ENCODE results near the gene PTX4. TPM values are rescaled to one million over a fixed set of nuclear protein-coding genes. Genes with fewer than 3 reads are reported as not detected.

Gene PTX4
- polyA plus RNA-seq, 1 donor (not counting 4 experiments of a cell fraction or from before 2014, with no cell fraction given): not detected

- no peak for TF ChIP-seq EZH2 (IDR thresholded peaks at IDR 0.05; ENCODE audit: low read length)
- TF ChIP-seq CTCF (optimal IDR thresholded peaks at IDR 0.05 in 1 of 3, IDR thresholded peaks at IDR 0.05 in 1 of 3, conservative IDR thresholded peaks at IDR 0.05 in 1 of 3; ENCODE audit: extremely low read depth in 1 of 3, insufficient read depth in 2 of 3, low read length in 3 of 3): no peak
- H4K20me1 ChIP-seq (ENCODE audit: control insufficient read depth, extremely low read depth, insufficient read depth, low read length): no peaks in the 10 kb centered on the region
- no peaks in the 10 kb centered on the region for H3K79me2 ChIP-seq (ENCODE audit: control insufficient read depth, insufficient read depth, low read length)
- no peak overlapping the region for H3K4me3 ChIP-seq (ENCODE audit: control insufficient read depth in 2 of 3, extremely low read depth in 1 of 3, insufficient read depth in 2 of 3, low read depth in 1 of 3, low read length in 3 of 3)
- no peak overlapping the region for H3K27ac ChIP-seq (ENCODE audit: control insufficient read depth, insufficient read depth, low read length)
- dilution Hi-C loops (cut with MboI; ENCODE audit: extremely low pct_ligation_motif_present, low sequenced_read_pairs): no loop called here
- peaks cover 0 to 8% of the 10 kb centered on the region in 2 experiments for H3K36me3 ChIP-seq (ENCODE audit: control insufficient read depth in 2 of 2, extremely low read depth in 1 of 2, insufficient read depth in 2 of 2, low read length in 2 of 2)
- no peaks in the 10 kb centered on the region for H3K9me1 ChIP-seq (ENCODE audit: control insufficient read depth, extremely low read depth, insufficient read depth, low read length)
- no peak overlapping the region for H3K4me2 ChIP-seq (ENCODE audit: control insufficient read depth, extremely low read depth, insufficient read depth, low read depth, low read length)
- no peaks in the 10 kb centered on the region for H3K27me3 ChIP-seq (ENCODE audit: control insufficient read depth, extremely low read depth, insufficient read depth, low read length)
- H3K9me3 ChIP-seq (ENCODE audit: control insufficient read depth, low read depth, low read length): no peaks in the 10 kb centered on the region
- no peak overlapping the region for H2AFZ ChIP-seq (ENCODE audit: control insufficient read depth, low read length)
- no peak for DNase-seq (ENCODE audit: low read depth, low spot score)
- FAIRE-seq: no peak
- no peaks in the 10 kb centered on the region for H3K4me1 ChIP-seq (ENCODE audit: control insufficient read depth, extremely low read depth, insufficient read depth, low read length)
- no peak overlapping the region for H3K9ac ChIP-seq (ENCODE audit: control insufficient read depth, extremely low read depth, insufficient read depth, low read length)
Measured at GRCh38 chr16:1509307-1510221, 20.8 kb upstream of the PTX4 start.

DNA sequence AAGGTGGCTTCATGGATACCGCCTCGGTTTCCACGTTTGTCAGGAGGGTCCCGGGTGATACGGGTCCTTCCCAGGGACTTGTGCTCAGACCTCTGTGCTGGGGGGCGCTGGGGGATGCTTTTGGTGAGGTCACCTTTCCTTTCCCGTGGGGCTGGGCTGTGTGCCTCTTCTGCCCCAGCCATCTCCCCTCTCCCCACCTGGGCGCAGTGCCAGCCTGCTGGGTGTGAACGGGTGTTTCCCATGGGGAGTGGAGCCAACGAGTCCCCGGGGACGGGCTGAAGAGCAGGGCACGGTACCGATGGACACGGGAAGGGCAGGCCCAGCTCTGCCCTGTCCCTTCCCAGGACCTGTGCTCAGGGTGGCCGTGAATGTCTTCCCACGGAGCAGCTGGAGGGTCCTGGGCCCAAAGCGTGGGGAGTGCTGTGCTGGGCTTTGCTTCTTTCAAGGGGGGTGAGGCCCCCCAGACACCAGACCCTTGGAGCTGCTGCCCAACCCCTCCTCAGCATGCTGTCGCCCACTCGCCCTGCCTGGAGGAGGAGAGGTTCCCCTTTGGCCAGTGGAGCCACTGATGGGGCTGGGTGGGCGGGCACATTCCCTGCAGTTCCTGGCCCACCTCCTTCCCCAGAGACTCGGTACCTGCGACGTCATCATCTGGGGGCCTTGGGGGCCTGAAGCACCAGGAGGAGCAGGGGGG is 19.9 kb upstream of the PTX4 start:
- Histone ChIP-seq H3K27ac (ENCODE audit: control insufficient read depth, insufficient read depth, low read length) (no peak overlapping the region), H2AFZ (ENCODE audit: control insufficient read depth, low read length) (no peak overlapping the region), H3K4me1 (ENCODE audit: control insufficient read depth, extremely low read depth, insufficient read depth, low read length) (no peaks in the 10 kb centered on the region), H4K20me1 (ENCODE audit: control insufficient read depth, extremely low read depth, insufficient read depth, low read length) (no peaks in the 10 kb centered on the region), H3K9ac (ENCODE audit: control insufficient read depth, extremely low read depth, insufficient read depth, low read length) (no peak overlapping the region), H3K9me3 (ENCODE audit: control insufficient read depth, low read depth, low read length) (no peaks in the 10 kb centered on the region), H3K4me2 (ENCODE audit: control insufficient read depth, extremely low read depth, insufficient read depth, low read depth, low read length) (no peak overlapping the region), H3K4me3 (ENCODE audit: control insufficient read depth in 2 of 3, extremely low read depth in 1 of 3, insufficient read depth in 2 of 3, low read depth in 1 of 3, low read length in 3 of 3) (no peak overlapping the region), H3K79me2 (ENCODE audit: control insufficient read depth, insufficient read depth, low read length) (no peaks in the 10 kb centered on the region), H3K36me3 (ENCODE audit: control insufficient read depth in 2 of 2, extremely low read depth in 1 of 2, insufficient read depth in 2 of 2, low read length in 2 of 2) (peaks cover 0 to 8% of the 10 kb centered on the region in 2 experiments), H3K9me1 (ENCODE audit: control insufficient read depth, extremely low read depth, insufficient read depth, low read length) (no peaks in the 10 kb centered on the region), H3K27me3 (ENCODE audit: control insufficient read depth, extremely low read depth, insufficient read depth, low read length) (no peaks in the 10 kb centered on the region)
- DNase-seq (ENCODE audit: low read depth, low spot score): no peak
- TF ChIP-seq CTCF (optimal IDR thresholded peaks at IDR 0.05 in 1 of 3, IDR thresholded peaks at IDR 0.05 in 1 of 3, conservative IDR thresholded peaks at IDR 0.05 in 1 of 3; ENCODE audit: extremely low read depth in 1 of 3, insufficient read depth in 2 of 3, low read length in 3 of 3) (no peak), EZH2 (IDR thresholded peaks at IDR 0.05; ENCODE audit: low read length) (no peak)
- dilution Hi-C loops (cut with MboI; ENCODE audit: extremely low pct_ligation_motif_present, low sequenced_read_pairs): no loop called here
- no peak for FAIRE-seq

Data from keratinocyte (primary cell).